Stimulated activated naive CD4-positive, alpha-beta T cell (primary cell): ENCODE data around the gene PCBP3.

Experiments
- DNase-seq, 6 experiments: peaks; one replicate each; lab custom pipeline; 2025; lab: John Stamatoyannopoulos, UW

PCBP3 gene

GRCh38 chr21:45861156-45861870 is 217.8 kb downstream of the PCBP3 start:
- DNase-seq = no peak

GRCh38 chr21:45862543-45863207 is 219.2 kb downstream of the PCBP3 start:
- DNase-seq = no peak

- no peak for DNase-seq
Measured at GRCh38 chr21:45863267-45863666, 219.7 kb downstream of the PCBP3 start.

GRCh38 chr21:45863751-45864150 is 220.2 kb downstream of the PCBP3 start:
- DNase-seq = no peak

GRCh38 chr21:45864436-45864835 is 220.9 kb downstream of the PCBP3 start:
- DNase-seq = no peak

- no peak for DNase-seq
Measured at GRCh38 chr21:45865106-45865835, 221.7 kb downstream of the PCBP3 start.

- no peak for DNase-seq
Measured at GRCh38 chr21:45866551-45866950, 223.0 kb downstream of the PCBP3 start.

- DNase-seq = no peak
Measured at GRCh38 chr21:45867041-45867666, 223.6 kb downstream of the PCBP3 start.

GRCh38 chr21:45867671-45868081 is 224.2 kb downstream of the PCBP3 start:
- no peak for DNase-seq

- peak in 1 of 6 experiments; percentile 4 for DNase-seq
Measured at GRCh38 chr21:45868086-45868485, 224.6 kb downstream of the PCBP3 start.

GRCh38 chr21:45868488-45868887 is 225.0 kb downstream of the PCBP3 start:
- DNase-seq = no peak

GRCh38 chr21:45869121-45870007 is 225.8 kb downstream of the PCBP3 start:
- no peak for DNase-seq

GRCh38 chr21:45870421-45870820 is 226.9 kb downstream of the PCBP3 start:
- no peak for DNase-seq

GRCh38 chr21:45870851-45871615 is 227.5 kb downstream of the PCBP3 start:
- DNase-seq = no peak

GRCh38 chr21:45871616-45872236 is 228.2 kb downstream of the PCBP3 start:
- DNase-seq = no peak

- DNase-seq = no peak
Measured at GRCh38 chr21:45872471-45872870, 228.9 kb downstream of the PCBP3 start.

GRCh38 chr21:45872902-45873301 is 229.4 kb downstream of the PCBP3 start:
- no peak for DNase-seq

GRCh38 chr21:45873418-45873817 is 229.9 kb downstream of the PCBP3 start:
- DNase-seq = no peak

GRCh38 chr21:45873866-45874265 is 230.3 kb downstream of the PCBP3 start:
- DNase-seq = no peak

- DNase-seq = no peak
Measured at GRCh38 chr21:45874716-45875415, 231.3 kb downstream of the PCBP3 start.
